Stimulated activated CD4-positive, alpha-beta T cell treated with anti-CD3 and anti-CD28 coated beads, Interleukin-1b, Interleukin-23, amount 100 ng/mL, for 1 hour (primary cell): ENCODE measurements around the gene DNAL4.

Experiments
- DNase-seq, 2 donors: peaks; one replicate each; pipeline ENCODE4 v3.0.0-alpha.2; 2020; ENCODE audit warnings: low read depth in 2 of 2

Gene DNAL4

GRCh38 chr22:38786631-38787030 lies 7.3 kb downstream of the DNAL4 start:
- DNase-seq: no peak

GRCh38 chr22:38784856-38785255 lies 9.1 kb downstream of the DNAL4 start:
- DNase-seq: no peak

- DNase-seq: no peak
These were observed 9.9 kb downstream of the DNAL4 start for GRCh38 chr22:38784035-38784434.

GRCh38 chr22:38783095-38783615 lies 10.8 kb downstream of the DNAL4 start:
- no peak for DNase-seq

- no peak for DNase-seq
These were observed 11.4 kb downstream of the DNAL4 start for GRCh38 chr22:38782402-38783094.

GRCh38 chr22:38781033-38781432 lies 12.9 kb downstream of the DNAL4 start:
- no peak for DNase-seq

GRCh38 chr22:38777087-38777671 lies 16.8 kb downstream of the DNAL4 start:
- no peak for DNase-seq

GRCh38 chr22:38776086-38776485 lies 17.9 kb downstream of the DNAL4 start:
- DNase-seq: no peak

- DNase-seq: no peak
These were observed 18.3 kb downstream of the DNAL4 start for GRCh38 chr22:38775656-38776055.

- DNase-seq: no peak
These were observed 19.3 kb downstream of the DNAL4 start for GRCh38 chr22:38774496-38775166.

GRCh38 chr22:38773363-38773946 lies 20.5 kb downstream of the DNAL4 start:
- no peak for DNase-seq

- no peak for DNase-seq
These were observed 21.4 kb downstream of the DNAL4 start for GRCh38 chr22:38772623-38772873.

GRCh38 chr22:38770257-38770949 lies 23.5 kb downstream of the DNAL4 start:
- no peak for DNase-seq

- DNase-seq: no peak
These were observed 25.9 kb downstream of the DNAL4 start for GRCh38 chr22:38768036-38768435.

GRCh38 chr22:38767313-38767712 lies 26.6 kb downstream of the DNAL4 start:
- no peak for DNase-seq

GRCh38 chr22:38766076-38766777 lies 27.7 kb downstream of the DNAL4 start:
- DNase-seq: no peak

- no peak for DNase-seq
These were observed 31.4 kb downstream of the DNAL4 start for GRCh38 chr22:38762551-38762983.

- no peak for DNase-seq
These were observed 32.5 kb downstream of the DNAL4 start for GRCh38 chr22:38761202-38762162.

- no peak for DNase-seq
These were observed 33.3 kb downstream of the DNAL4 start for GRCh38 chr22:38760477-38761201.

- DNase-seq: no peak
These were observed 34.9 kb downstream of the DNAL4 start for GRCh38 chr22:38759005-38759404.
